GM18858 (cell line): ENCODE measurements around the gene MSANTD7.

Experiments
- ATAC-seq: cut with Tn5 transposase; IDR thresholded peaks from one replicate; pipeline ENCODE4 v1.9.1; 2021; ENCODE audit not compliant: unreplicated experiment

The MSANTD7 gene

DNA sequence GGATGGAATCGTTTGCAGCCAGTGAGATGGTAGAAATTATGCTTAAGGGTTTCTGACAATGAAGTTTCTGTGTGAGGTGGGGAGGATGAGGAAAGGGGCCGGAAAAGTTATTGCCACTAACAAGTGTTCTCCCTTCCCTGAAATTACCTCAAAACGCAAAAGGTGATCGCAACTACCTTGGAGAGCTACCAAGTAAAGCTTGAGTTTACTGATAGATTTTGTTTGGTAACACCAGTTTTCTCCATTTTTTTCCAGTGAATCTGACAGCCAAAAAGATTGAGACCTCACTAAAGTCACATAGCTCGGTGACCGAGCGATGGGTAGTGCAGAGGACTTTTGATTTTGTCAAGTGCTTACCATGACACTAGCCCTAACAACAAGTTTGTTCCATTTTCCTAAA, 42.1 kb downstream of the MSANTD7 start:
- no peak for ATAC-seq

DNA sequence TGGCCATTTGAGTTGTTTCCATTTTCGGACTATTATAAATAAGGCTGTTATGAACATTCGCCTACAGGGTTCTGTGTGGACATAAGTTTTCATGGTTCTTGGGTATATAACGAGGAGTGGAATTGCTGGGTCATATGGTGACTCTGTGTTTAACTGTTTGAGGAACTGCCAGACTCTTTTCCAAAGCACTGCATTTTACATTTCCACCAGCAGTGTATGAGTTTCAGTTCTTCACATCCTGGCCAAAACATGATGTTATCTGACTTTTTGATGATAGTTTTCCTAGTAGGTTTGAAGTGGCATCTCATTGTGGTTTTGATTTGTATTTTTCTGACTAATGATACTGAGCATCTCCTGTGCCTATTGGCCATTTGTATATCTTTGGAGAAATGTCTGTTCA, 46.0 kb downstream of the MSANTD7 start:
- no peak for ATAC-seq
